GM21367 (cell line): ENCODE data around the gene ENPP6.

ENCODE experiments used
- ATAC-seq: cut with Tn5 transposase; IDR thresholded peaks from one replicate; pipeline ENCODE4 v1.9.1; 2021; ENCODE audit not compliant: unreplicated experiment

ENPP6 gene

GRCh38 chr4:184192933-184193332, 24.7 kb downstream of the ENPP6 start:
- ATAC-seq, result no peak

GRCh38 chr4:184191267-184191666, 26.4 kb downstream of the ENPP6 start:
- no peak for ATAC-seq

- no peak for ATAC-seq
Measured at GRCh38 chr4:184190711-184191110, 27.0 kb downstream of the ENPP6 start.

- ATAC-seq, result no peak
Measured at GRCh38 chr4:184189966-184190365, 27.7 kb downstream of the ENPP6 start.

GRCh38 chr4:184188443-184189400, 29.0 kb downstream of the ENPP6 start:
- ATAC-seq, result no peak

- ATAC-seq, result no peak
Measured at GRCh38 chr4:184177271-184177670, 40.4 kb downstream of the ENPP6 start.

- ATAC-seq, result no peak
Measured at GRCh38 chr4:184174571-184175488, 42.8 kb downstream of the ENPP6 start.

GRCh38 chr4:184171011-184171410, 46.7 kb downstream of the ENPP6 start:
- no peak for ATAC-seq

- no peak for ATAC-seq
Measured at GRCh38 chr4:184169225-184169867, 48.3 kb downstream of the ENPP6 start.

GRCh38 chr4:184168406-184169019, 49.2 kb downstream of the ENPP6 start:
- ATAC-seq, result peak; percentile 83

- ATAC-seq, result peak; percentile 72
Measured at GRCh38 chr4:184167576-184167975, 50.1 kb downstream of the ENPP6 start.

- no peak for ATAC-seq
Measured at GRCh38 chr4:184166736-184167135, 50.9 kb downstream of the ENPP6 start.

GRCh38 chr4:184165291-184165690, 52.4 kb downstream of the ENPP6 start:
- no peak for ATAC-seq

GRCh38 chr4:184163813-184164212, 53.9 kb downstream of the ENPP6 start:
- ATAC-seq, result no peak

- ATAC-seq, result no peak
Measured at GRCh38 chr4:184162596-184162995, 55.1 kb downstream of the ENPP6 start.

- no peak for ATAC-seq
Measured at GRCh38 chr4:184157322-184157721, 60.4 kb downstream of the ENPP6 start.

GRCh38 chr4:184156163-184156920, 61.3 kb downstream of the ENPP6 start:
- no peak for ATAC-seq

- ATAC-seq, result no peak
Measured at GRCh38 chr4:184154199-184154598, 63.5 kb downstream of the ENPP6 start.

GRCh38 chr4:184153781-184154180, 63.9 kb downstream of the ENPP6 start:
- ATAC-seq, result no peak

- no peak for ATAC-seq
Measured at GRCh38 chr4:184151988-184152485, 65.6 kb downstream of the ENPP6 start.
